Measurements from ENCODE around the gene LAPTM5.

Gene LAPTM5

DNA sequence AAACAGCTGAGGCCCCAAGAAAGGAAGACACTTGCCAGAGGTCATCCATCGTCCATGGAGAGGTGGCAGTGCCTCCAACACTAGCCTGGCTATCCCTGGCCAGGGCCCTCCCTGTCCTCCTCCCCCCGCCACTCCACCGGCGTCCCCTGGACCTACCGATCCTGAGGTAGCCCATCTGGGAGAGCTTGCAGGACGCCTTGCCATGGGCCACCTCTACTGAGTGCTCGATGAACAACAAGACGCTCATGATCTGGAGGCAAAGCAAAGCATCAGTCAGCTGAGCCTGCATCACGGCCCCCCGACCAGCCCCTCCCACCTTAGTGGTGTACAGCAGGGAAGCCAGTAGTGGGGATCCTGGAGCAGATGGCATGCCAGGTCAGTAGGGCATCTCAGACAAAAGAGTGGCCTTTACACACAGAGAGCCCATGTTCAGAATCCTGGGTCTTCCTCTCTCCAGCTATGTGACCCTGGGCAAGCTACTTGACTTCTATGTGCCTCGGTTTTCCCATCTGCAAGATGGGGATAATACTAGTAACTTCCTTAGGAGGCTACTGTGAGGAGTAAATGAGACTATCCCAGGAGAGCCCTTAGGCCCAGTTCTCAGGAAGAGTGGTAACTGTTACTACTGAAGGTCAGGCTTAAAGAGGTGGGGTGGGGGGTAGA lies 15.1 kb downstream of the LAPTM5 start:
- DNase-seq (ENCODE audit: low spot score) = no peak

DNA sequence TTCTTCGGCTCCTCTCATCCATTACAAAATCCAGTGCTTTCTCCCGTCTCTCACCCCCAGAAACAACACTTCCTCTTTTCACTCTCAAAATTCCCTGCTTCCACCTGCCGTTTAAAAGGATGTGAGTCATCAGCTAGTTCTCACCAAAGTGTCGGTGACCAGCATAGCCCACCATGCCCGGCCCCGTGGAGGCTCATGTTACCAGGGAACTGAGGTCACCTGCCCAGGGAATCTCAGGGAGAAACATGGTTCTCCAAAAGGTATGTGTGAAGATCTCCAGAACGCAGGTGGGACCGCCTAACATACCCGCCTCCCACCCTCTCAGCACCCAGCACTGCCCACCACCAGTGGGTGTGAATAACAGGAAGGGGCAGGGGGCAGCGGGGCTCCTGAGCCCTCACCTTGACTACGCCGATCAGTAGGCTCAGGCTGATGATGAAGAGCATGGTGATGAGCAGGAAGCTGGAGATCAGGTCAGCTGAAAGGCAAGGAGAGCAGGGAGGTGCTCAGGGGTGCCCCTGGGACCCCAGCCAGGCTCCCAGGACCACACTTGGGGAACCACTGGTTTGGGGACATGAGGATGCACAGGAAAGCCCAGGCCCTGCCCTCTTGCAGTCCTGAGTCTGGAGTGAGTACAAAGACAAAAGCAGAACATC lies 16.2 kb downstream of the LAPTM5 start:
- DNase-seq (ENCODE audit: low spot score) = no peak

DNA sequence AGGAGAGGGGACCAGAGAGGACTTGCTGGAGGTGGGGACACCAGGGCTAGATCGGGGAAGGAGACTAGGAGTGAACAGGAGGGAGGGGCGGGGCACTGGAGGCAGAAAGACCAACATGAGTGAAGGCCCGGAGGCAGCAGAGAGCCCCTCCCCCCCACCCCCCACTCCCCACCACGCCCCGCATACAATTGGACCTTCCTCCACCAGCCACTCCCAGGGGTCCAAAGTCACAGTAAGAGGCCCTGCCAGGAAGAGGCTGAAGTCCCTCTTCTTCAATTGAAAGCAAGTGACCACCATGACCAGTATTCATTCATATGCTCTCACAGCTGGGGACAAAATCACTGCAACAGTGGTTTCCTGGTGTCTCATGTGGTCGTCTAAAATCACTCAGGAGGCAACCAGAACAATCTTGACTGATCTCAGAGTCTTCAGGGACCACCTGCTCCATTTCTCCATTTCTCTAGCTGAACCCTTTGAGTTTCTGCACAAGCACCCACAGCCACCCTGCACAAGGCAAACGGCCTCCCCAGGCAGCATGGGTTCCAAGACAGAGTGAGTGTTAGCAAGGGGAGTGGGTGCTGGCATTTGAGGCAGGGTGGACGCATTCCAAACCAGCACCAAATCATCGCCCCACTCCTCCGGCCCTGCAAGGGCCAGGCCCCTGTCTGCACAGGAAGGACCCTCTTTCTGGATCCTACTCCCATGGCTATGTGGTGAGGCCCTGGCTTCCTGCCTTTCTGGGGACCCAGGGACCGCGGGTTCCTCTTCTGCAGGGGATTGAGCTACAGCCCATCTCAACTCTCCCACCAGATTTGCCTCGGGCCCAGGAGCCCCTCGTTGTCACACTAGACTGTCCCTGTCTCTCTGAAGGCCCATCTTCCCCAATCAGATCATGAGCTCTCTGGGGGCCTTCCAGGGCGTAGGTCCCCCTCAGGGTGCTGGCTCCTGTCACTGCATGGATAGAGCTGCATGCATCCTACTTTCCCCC lies 17.0 kb downstream of the LAPTM5 start:
- no peak for DNase-seq (ENCODE audit: low spot score)

DNA sequence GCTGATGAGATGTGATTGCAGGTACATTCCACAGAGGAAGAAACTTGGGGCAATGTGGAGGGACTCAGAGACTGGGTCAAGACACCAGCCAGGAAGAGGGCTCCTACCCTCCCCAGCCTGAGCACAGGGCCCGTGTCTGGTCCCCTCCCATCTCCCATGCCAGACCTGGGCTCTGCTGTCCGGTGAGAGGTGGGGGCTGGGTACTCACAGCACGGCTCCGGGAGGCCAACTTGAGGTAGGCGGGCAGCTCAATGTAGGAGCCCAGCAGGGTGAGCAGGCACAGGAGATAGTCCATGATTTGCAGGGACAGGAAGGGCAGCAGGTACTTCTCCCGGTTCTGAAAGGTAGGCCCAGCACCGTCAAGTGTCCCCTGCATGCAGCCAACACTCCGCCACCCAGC lies 18.0 kb downstream of the LAPTM5 start:
- no peak for DNase-seq (ENCODE audit: low spot score)

DNA sequence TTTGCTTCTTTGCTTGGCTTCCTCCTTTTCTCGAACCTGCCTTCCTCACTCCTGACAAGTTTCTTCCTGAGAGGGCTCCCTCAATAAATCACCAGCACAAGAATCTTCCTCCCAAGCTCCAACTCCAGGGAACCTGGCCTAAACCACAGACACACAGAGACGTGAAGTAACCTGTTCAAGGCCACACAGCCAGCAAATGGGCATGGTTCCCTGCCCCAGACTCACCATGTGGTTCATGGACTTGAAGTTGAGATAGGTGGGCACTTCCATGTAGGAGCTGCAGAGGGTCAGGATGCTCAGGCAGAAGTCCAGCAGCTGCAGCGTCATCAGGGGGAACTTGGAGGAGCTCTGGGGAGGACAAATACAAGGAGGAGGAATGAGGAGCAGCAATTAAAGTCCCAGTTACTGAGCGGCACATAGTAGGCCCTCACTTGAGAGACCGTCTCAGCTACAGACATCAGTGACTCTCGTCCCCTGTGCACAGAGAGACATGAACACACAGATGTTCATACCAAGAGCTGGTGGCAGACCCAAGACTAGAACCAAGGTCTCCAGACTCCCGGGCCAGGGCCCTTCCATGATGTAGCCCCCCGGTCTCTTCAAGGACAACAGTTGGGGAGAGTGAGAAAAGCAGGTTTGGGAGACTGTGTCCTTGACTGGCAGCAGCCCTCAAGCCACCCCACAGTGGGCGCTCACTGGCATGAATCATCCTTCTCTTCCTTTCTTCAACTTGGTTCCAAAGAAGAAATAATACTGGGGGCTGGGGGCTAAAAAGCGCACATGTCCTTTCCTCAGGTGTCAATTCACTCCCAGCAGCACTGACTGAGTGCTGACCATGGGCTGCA lies 18.6 kb downstream of the LAPTM5 start:
- DNase-seq (ENCODE audit: low spot score) = no peak

DNA sequence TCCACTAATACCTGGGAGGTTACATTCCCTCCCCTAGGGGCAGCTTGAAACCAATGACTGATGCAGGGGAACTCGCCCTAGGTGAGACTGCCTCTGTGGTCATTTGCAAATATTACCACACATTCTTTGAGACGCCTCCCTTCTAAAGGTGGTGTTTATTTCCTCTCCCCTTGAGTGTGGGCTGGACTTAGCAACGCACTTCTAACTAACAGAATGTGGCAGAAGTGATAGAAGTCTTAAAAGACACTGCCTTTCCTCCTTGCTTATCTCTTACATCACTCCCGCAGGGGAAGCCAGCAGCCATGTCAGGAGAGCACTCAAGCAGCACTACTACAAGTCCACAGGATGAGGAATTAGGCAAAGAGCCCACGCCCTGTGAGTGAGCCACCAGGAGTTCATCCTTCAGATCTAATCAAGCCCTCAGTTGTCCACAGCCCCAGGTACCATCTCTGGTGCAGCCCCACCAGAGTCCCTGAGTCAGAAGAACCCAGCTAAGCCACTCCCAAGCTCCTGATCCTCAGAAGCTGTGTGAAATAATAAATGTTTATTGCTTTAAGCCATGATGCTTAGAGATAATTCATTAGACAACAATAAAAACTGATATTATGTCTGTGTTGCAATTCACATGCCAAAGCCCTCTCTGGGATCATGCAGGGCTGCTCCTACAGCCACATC lies 19.4 kb downstream of the LAPTM5 start:
- peak; percentile 62 for DNase-seq (ENCODE audit: low spot score)

DNA sequence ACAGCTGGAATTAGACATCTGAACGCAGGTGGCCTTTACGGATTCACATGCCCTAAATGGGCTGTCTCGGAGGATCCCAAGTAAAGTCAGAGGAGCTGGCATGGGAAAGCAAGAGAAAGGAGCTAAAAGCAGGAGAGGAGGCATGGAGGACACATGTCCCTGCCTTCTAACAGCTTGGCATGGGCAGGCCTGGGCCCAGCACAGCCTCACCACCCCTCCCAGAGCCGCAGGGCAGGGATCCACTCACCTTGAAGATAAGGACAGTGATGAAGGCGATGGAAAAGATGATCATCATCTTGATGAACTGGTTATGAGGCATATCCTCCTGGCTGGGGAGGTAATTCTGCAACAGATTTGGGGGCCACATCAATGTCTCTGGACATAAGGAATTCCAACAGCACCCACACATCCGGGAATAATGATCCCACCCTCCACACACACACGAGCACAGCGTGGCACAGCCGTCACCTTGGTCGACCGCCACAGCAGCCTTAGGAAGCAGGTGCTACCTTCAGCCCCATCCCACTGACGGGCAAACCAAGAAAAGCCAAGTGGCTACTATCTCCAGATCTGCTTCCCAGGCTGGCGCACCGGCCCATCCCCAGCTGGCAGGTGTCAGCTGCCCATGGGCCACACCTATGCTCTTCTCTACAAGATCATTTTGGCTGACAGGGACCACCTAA lies 20.1 kb downstream of the LAPTM5 start:
- no peak for DNase-seq (ENCODE audit: low spot score)

DNA sequence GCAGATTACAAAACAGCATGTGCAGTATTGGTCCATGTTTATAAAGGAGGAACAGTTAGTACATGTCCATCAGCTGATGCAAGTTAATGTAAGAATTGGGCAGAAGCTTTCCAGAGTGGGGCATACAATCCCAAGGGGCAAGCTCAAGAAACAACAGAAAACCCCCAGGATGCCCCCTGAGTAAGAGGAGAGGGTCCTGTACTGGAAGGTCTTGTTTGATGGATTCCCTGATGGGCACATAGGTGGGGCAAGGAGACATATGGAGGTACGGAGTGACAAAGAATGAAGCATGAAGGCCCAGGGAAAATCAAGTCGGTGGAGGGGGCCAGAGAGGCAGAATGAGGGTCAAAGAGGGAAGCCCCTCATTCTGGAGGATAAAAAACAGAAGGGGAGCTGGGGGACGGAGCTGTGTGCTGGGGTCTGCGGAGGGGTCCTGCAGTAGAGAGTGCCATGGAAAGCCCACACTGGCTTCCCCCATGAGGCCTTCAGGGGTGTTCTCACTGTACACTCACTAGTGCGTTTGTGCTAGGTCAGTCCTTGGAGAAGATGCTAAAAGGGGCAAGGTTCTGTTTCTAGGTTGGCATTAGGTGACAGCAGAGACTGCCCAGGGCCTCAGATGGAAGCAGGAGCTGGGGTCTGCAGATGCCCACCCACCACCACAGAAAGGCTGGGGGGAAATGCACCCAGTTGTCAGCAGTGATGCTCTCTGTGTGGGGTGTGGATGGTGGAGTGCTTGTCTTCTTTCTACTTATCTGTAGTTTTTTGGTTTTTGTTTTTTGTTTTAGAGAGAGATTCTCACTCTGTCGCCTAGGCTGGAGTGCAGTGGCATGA lies 21.7 kb downstream of the LAPTM5 start:
- no peak for DNase-seq (ENCODE audit: low spot score)

DNA sequence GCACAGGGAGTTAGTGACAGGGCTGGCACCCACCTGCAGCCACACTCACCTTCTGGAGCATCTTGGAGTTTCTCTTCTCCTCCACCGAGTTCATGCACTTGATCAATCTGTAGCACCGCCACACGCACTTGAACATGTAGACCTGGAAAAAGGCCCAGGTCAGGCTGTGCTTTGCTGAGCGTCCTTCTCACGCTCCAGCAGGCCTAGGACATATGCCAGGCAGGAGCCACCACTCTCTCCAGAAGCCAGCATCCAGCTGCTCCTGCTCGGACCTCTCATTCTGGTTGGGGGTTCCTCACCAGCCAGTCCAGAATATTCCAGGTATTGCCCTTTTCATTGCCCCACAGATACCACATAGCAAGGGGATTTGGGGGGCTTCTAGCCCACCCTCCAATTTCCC lies 22.4 kb downstream of the LAPTM5 start:
- DNase-seq (ENCODE audit: low spot score) = no peak

DNA sequence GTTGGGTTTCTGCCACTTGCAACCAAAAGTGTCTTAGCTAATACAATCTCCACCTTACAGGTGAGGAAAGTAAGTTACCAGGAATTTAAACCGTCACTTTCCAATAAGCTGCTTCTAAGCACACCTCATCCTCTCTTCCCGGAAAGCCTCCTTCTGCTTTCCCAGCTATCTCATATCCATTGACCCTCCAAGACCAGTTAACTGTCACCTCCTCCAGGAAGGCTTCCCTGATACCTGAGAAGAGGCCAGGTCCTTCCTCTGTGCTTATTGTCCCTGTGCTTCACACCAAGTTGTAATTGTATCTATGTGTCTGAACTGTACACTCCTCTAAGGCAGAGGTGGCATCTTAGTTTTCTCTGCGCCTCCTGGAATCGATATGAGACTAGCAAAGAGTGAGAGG lies 23.0 kb downstream of the LAPTM5 start:
- no peak for DNase-seq (ENCODE audit: low spot score)

DNA sequence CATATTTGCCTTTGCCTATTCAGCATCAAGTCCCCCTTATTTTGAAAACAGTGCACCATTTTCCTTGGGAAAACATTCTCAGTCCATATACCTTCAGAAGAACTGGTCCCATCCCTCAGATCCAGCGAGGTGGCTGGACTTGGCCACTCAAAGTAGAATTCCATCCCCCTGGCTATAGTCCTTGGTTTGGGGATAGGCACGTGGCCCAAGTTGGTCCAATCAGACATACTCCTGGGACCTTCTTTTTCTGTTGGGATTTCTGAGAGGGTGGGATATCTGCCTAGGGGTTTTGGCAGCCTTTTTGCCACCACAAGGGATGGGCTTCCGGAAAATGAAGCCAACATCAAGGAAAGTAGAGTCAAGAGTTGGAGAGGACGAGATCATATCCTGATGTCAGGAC lies 23.5 kb downstream of the LAPTM5 start:
- DNase-seq (ENCODE audit: low spot score) = no peak

DNA sequence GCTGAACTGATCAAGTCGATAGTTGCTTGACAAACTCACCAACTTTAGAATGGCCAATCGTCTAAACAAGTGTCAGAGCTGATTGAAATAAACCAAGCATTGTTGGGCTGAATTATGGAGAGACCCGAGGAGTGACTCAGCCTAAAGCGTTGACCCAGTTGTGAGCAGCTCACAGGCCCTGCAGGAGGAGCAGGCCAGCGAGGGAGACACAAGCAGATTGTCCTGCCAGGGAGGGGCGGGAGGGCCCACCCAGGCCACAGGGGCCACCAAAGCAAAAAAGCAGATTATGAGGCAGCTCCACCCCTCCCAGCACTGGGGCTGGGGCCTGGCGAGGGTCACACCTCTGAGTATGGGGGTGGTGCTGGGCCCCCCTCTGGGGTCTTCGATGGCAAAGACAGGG lies 24.1 kb downstream of the LAPTM5 start:
- DNase-seq (ENCODE audit: low spot score) = no peak

DNA sequence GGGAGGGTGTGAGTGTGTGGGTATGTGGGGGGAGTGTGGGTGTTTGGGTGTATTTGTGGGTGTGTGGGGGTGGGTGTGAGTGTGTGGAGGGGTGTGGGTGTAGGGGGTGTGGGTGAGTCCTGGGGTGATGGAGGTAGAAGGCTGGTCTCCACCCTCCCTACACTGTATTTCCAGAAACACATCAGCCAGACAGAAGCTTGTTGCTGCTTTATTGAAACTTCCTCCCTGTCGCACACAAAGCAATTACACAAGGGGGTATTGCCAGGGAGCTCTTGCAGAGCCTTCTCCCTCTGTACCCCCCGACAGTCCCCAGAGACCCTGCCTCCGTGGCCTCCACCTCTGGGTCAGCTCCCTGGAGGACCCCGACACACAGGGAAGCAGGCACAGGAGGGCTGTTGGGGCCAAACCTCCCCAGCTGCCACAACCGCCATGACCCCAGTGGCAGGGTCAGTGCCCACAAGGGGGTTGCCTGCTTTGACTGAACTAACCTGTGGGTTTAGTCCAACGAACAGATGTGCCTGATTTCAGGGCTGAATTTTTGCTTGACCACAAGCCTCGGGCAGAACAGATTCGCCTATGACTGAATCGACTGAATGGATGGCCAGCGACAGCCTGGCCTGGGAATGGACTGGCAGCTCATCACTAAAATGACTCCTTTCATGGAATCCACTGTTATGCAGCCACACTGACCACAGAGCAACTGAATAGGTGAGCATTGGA lies 25.1 kb downstream of the LAPTM5 start:
- no peak for DNase-seq (ENCODE audit: low spot score)

DNA sequence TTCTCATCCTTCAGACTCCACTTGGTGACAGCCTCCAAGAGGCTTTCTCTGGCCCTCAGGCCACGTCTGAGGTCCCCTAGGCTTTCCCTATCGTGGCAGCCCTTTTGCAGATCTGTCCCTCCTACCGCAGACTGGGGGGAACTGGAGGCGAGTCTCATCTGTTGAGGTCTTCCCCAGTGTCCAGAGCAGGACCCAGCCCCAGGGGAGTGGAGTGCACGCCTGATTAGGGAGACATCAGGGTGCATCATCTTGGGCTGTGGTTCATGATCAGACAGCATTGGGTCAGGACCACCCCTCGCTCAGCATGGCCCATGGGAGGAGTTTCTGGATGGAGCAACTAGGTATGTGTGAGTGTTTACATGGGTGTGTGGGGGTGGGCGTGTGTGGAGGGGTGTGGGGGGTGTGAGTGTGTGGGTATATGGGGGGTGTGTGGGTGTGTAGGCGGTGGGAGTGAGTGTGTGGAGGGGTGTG lies 25.7 kb downstream of the LAPTM5 start:
- DNase-seq (ENCODE audit: low spot score) = no peak

DNA sequence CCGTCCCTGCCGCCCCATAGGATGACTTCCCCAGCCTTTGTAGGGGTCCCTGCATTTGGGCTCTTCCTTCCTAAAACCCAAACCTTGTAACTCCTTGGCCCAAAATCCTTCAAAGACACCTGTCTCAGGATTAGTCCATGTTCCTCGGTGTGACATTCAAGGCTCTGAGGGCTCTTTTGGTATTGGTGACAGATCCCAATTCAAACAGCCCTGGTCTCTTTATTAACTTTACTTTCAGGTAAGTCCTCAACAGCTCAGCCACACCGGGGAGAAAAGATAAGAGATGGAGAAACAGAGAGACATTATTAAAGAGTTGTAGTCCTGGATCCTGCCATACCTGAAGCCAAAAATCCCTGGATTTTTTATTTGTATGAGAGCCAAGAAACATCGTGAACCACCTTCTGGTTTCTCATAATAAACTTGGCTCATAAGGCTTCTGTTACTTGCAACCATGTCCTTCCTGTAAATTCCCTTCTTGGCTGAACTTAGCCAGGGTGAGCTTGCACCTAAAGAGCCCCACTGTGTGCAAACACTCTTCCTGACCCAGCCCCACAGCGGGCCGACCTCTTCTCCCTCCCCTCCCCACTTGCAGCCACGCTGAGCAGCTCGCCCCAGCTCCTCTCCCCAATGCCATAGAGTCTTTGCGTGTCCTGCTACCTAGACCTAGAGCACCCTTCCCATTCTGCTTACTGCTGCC lies 26.3 kb downstream of the LAPTM5 start:
- DNase-seq (ENCODE audit: low spot score) = no peak

DNA sequence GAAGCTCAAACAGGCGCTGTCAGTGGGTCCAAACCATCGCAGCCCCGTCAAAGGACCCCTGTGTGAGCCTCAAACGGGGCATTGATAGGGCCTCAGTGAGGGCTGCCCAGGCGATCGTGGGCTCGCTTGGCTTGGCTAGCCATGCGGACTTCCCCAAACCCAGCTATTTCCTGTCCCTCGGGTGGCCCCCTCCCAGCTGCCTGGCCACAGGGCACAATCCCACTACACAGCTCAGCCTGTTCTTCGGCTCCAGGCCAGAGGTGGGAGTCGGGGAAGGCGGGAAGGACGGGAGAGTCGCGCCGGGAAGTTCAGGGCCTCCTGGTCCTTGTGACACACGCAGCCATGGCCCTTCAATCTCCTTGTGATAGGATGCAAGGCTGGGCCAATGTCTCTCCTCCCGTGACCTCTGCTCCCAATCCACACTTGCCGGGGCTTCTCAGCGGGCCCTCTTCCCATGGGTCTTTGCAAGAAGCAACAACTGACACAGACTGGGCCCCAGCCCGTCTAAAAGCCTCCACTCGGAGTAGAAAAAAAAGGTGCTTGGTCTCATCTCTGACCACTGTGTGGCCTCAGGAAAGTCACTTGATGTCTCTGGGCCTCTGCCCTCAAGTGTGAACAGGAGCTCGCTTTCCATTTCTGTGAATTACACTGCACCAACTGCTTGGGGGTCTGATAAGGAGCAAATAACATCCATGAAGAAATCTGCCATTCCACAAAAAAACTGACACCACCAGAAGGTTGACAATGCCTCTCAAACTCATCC lies 27.0 kb downstream of the LAPTM5 start:
- no peak for DNase-seq (ENCODE audit: low spot score)

DNA sequence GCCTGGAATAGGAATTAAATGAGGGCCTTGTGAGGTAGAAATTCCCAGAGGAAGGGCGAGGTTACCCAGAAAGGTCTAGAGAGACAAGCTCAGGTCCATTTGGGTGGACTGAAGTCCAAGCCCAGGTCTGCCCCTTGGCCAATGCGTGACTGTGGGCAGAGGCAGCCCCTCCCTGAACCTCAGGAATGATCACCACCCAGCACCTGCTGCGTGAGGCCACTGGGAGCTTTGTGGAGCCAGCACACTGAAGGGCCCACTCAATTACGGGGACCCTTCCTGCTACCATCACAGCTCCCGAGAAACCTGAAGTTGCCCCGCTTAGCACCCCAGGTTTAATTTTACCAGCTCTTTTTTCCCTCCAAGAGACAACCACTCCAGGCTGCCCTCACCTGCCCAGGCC lies 27.7 kb downstream of the LAPTM5 start:
- DNase-seq (ENCODE audit: low spot score) = no peak

Measured in iPS-NIHi11 (cell line).